ENCODE results near the gene FHOD3. TPM values are rescaled to one million over a fixed set of nuclear protein-coding genes. Genes with fewer than 3 reads are reported as not detected.
"Not testable (repeated sequence)": the region's sequence is repeated elsewhere in the genome, so short reads cannot be mapped to it uniquely, and the experiment has no call there.

FHOD3 gene
- polyA plus RNA-seq, 2 of the 4 experiments (the other 2 are of a cell fraction), result 2.5 to 3.6 TPM

- Histone ChIP-seq H3K4me3 (no peak overlapping the region), H3K9me3 (no peaks in the 10 kb centered on the region), H3K4me2 (no peak overlapping the region), H3K27ac (no peak overlapping the region), H3K4me1 (no peaks in the 10 kb centered on the region)
- 94% methylated on average over 3 of the region's 3 CpGs for WGBS (ENCODE audit: missing lambda C conversion rate)
- ChIA-PET CTCF (no interaction called here), POLR2A (no interaction called here)
- no peak for TF ChIP-seq SREBF2 (IDR thresholded peaks at IDR 0.05)
- no peak for TF ChIP-seq CHD2 (IDR thresholded peaks at IDR 0.05; ENCODE audit: low read length, partially characterized antibody)
- TF ChIP-seq HOXA7 (CRISPR knock-in tag; IDR thresholded peaks at IDR 0.05), result no peak
- no peak for TF ChIP-seq ZC3H11A (IDR thresholded peaks at IDR 0.05)
- no peak for TF ChIP-seq HOXB13 (CRISPR knock-in tag; IDR thresholded peaks at IDR 0.05; ENCODE audit: low read depth)
- no peak for TF ChIP-seq CTCF (IDR thresholded peaks at IDR 0.05)
- TF ChIP-seq HDAC2 (IDR thresholded peaks at IDR 0.05), result no peak
- no peak for TF ChIP-seq CBX8 (IDR thresholded peaks at IDR 0.05)
- TF ChIP-seq CEBPB (IDR thresholded peaks at IDR 0.05), result no peak
- TF ChIP-seq EP300 (IDR thresholded peaks at IDR 0.05), result no peak
- TF ChIP-seq TFCP2L1 (CRISPR knock-in tag; IDR thresholded peaks at IDR 0.05), result no peak
- no peak for TF ChIP-seq EHF (CRISPR knock-in tag; IDR thresholded peaks at IDR 0.05)
- no peak for TF ChIP-seq JUN (IDR thresholded peaks at IDR 0.05)
- no peak for TF ChIP-seq NPAS2 (CRISPR knock-in tag; IDR thresholded peaks at IDR 0.05; ENCODE audit: borderline replicate concordance)
- TF ChIP-seq NR3C1 (IDR thresholded peaks at IDR 0.05), result no peak
- no peak for TF ChIP-seq KDM1A (IDR thresholded peaks at IDR 0.05; ENCODE audit: low read depth)
- TF ChIP-seq ZFP36 (IDR thresholded peaks at IDR 0.05; ENCODE audit: borderline replicate concordance, partially characterized antibody), result no peak
- FAIRE-seq (no peak), DNase-seq (ENCODE audit: low read depth in 1 of 2, low spot score in 1 of 2) (no peak), ATAC-seq (no peak)
These were observed 516.3 kb downstream of the FHOD3 start for GRCh38 chr18:36813824-36814223.

- TF ChIP-seq KDM1A (IDR thresholded peaks at IDR 0.05; ENCODE audit: low read depth), result no peak
- TF ChIP-seq RCOR1 (IDR thresholded peaks at IDR 0.05; ENCODE audit: low read depth, low read length), result no peak
- TF ChIP-seq EP300 (IDR thresholded peaks at IDR 0.05), result no peak
- no peak for TF ChIP-seq HOXB5 (CRISPR knock-in tag; IDR thresholded peaks at IDR 0.05)
- no peak for TF ChIP-seq NPAS2 (CRISPR knock-in tag; IDR thresholded peaks at IDR 0.05; ENCODE audit: borderline replicate concordance)
- no peak for TF ChIP-seq RFX5 (IDR thresholded peaks at IDR 0.05)
- TF ChIP-seq CTCF (IDR thresholded peaks at IDR 0.05), result no peak
- TF ChIP-seq NFE2L2 (conservative IDR thresholded peaks at IDR 0.05; ENCODE audit: low read length), result no peak
- no peak for TF ChIP-seq EHMT2 (IDR thresholded peaks at IDR 0.05; ENCODE audit: low read depth)
- no peak for TF ChIP-seq MAFK (IDR thresholded peaks at IDR 0.05; ENCODE audit: partially characterized antibody)
- ChIA-PET CTCF (no interaction called here), POLR2A (no interaction called here)
- WGBS (ENCODE audit: missing lambda C conversion rate), result 41% methylated on average over 1 of the region's 1 CpG
- Histone ChIP-seq H3K9me3 (no peaks in the 10 kb centered on the region), H3K4me3 (no peak overlapping the region), H3K4me1 (no peaks in the 10 kb centered on the region), H3K27ac (no peak overlapping the region), H3K4me2 (no peak overlapping the region)
- ATAC-seq (no peak), DNase-seq (ENCODE audit: low read depth in 1 of 2, low spot score in 1 of 2) (no peak), FAIRE-seq (no peak)
These were observed 517.5 kb downstream of the FHOD3 start for GRCh38 chr18:36814994-36815393.

- ATAC-seq; DNase-seq (ENCODE audit: low read depth in 1 of 2, low spot score in 1 of 2); POLR2A ChIA-PET; H3K27ac ChIP-seq; H3K4me3 ChIP-seq; FAIRE-seq; H3K9me3 ChIP-seq; H3K4me2 ChIP-seq; H3K4me1 ChIP-seq: not testable (repeated sequence)
- CTCF ChIA-PET, result interaction anchor here (1.0 kb wide), 1 partner anchor 13 kb away, joined by 3 read pairs; the partner anchor contains the start of genes KIAA1328 and TPGS2
These were observed 518.6 kb downstream of the FHOD3 start for GRCh38 chr18:36816096-36816495.
